CD4-positive, alpha-beta T cell treated with Interleukin-17A for 1 hour (primary cell): Measurements from ENCODE around the gene VPS4B.
A peak's percentile ranks its signal among the peaks of the same experiment; 100 is the strongest.

Experiments
- DNase-seq: peaks from one replicate; pipeline ENCODE4 v3.0.0-alpha.2; 2020

The VPS4B gene

GRCh38 chr18:63427558-63427957, 5.3 kb upstream of the VPS4B start:
- DNase-seq, result no peak

- DNase-seq, result no peak
These were observed 608 bp upstream of the VPS4B start for GRCh38 chr18:63422864-63423304.

GRCh38 chr18:63421514-63421913, 762 bp downstream of the VPS4B start:
- no peak for DNase-seq

- no peak for DNase-seq
These were observed 9.3 kb downstream of the VPS4B start for GRCh38 chr18:63412953-63413352.

DNA sequence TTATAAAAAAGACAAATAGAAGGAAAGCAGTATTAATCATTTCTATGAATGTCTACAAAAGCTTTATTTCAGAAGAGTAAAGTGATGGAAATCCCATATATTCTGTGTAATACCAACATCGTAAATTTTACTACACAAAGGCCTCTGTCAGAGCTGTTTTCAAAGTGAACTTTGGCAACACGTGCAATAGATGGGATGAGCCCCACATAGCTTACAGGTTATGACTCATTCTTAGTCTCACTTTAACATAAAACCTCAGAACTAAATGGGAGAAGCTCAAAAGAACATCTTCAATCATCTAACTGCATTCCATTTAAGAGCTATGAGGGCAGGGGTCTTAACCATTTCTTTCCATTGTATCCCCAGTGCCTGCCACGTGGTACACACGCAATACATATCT, 11.5 kb downstream of the VPS4B start:
- DNase-seq, result no peak

- DNase-seq, result no peak
These were observed 13.0 kb downstream of the VPS4B start for GRCh38 chr18:63409301-63409700.

- no peak for DNase-seq
These were observed 14.5 kb downstream of the VPS4B start for GRCh38 chr18:63407734-63408133.

GRCh38 chr18:63405986-63406385, 16.3 kb downstream of the VPS4B start:
- DNase-seq, result no peak

- no peak for DNase-seq
These were observed 19.8 kb downstream of the VPS4B start for GRCh38 chr18:63402246-63403162.

- no peak for DNase-seq
These were observed 23.0 kb downstream of the VPS4B start for GRCh38 chr18:63399300-63399699.

- no peak for DNase-seq
These were observed 24.9 kb downstream of the VPS4B start for GRCh38 chr18:63397349-63397748.

GRCh38 chr18:63395503-63395902, 26.8 kb downstream of the VPS4B start:
- DNase-seq, result no peak

DNA sequence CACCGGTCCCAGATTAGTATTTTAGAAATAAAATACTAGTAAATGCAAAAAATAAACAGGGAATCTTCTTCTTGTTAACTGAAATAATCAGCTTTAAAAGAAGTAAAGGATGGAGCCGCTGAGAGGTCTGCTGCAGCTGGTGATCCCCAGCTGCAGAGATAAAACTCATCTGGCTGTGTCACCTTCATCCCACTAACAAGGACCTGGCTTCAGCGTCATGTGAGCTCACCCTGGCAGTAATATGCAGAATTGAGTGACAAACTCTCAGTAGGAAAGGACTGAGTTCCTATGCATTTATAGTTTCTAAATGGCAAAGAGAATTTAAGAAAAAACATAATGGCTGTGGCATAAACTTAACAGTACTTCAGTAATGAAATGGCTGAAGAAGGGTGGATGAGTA, 27.3 kb downstream of the VPS4B start:
- DNase-seq, result no peak

DNA sequence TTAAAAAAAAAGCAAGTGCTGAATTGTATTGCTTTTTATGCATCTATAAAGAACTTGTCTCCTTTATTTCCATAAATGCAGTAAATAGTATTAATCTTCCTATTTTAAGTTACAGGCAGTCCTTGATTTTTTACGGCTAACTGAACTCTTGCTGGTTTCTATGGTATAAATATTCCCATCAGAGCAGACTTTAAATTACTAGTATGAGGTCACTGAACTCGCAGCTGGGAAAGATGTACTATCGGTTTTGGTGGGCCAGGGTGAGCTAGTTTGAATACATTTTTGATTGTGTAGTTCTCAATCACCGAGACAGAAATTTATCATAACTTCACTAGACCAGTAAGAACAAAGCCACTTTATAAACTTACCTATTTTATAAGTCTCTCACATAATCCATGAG, 34.4 kb downstream of the VPS4B start:
- DNase-seq, result no peak

DNA sequence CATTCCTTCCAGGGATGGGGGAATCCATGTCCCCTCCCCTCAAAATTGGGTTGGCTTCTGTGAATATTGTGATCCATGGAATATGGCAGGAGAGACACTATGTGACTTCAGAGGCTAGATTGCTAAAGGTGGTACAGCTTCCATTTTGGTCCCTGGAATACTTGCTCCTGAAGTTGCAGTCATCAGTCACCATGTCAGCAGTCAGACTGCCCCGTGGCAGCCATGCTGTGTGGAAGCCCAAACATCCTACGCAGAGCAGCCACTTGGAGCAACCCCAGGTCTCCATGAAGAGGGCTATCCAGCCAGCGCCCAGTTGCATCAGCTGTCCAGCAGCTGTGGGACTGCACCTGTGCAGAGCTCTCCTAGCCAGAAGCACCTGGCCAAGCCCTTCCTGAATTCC, 39.4 kb downstream of the VPS4B start:
- DNase-seq, result no peak

DNA sequence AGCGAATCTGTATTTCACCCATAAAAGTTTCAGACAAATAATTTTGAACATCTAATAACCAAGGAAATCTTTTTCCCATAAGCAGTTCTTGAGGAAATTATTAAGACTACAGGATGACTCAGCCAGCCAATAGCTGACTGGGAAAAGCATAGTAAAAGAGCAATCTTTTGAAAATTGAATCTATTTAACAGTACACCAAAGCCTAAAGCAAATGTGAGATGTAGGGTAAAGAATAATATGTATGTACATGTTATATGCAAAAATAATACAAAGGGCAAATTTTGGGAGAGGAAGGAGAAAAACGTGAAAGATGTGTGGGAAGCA, 42.7 kb downstream of the VPS4B start:
- DNase-seq, result no peak

- DNase-seq, result no peak
These were observed 43.2 kb downstream of the VPS4B start for GRCh38 chr18:63378919-63379638.

DNA sequence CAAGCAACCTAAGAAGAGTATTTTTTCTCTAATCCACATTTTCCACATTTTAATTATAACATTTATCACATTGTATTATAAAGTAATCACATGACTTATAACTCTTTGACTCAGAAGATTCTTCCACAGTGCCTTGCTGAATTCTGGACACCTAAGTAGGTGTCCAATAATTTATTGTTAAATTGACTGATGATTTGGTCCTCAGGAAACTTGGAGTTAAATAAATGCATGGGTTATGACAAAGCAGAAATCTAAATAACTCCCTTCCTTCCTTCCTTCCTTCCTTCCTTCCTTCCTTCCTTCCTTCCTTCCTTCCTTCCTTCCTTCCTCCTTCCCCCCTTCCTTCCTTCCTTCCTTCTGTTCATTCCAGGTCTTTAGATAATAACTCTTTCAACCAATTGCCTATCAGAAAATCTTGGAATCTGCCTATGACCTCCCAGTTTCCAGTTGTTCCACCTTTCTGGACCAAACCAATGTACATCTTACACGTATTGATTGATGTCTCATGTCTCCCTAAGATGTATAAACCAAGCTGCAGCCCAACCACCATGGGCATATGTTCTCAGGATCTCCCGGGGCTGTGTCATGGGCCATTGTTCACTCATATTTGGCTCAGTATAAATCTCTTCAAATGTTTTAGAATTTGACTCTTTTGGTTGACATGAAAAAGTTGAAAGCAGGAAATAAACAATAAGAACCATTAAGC, 44.8 kb downstream of the VPS4B start:
- no peak for DNase-seq

DNA sequence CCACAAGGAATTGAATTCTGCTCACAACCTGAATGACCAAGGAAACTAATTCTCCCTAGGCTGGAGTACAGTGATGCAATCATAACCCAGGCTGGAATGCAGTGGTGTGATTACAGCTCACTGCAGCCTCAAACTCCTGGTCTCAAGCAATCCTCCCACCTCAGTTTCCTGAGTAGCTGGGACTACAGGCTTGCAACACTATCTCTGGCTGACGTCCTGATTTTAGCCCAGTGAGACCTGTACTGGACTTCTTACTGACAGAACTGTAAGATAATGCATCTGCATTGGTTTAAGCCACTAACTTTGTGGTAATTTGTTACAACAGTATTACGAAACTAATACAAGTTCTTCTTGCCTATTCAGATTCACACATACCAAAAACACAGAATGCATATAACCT, 45.7 kb downstream of the VPS4B start:
- no peak for DNase-seq

DNA sequence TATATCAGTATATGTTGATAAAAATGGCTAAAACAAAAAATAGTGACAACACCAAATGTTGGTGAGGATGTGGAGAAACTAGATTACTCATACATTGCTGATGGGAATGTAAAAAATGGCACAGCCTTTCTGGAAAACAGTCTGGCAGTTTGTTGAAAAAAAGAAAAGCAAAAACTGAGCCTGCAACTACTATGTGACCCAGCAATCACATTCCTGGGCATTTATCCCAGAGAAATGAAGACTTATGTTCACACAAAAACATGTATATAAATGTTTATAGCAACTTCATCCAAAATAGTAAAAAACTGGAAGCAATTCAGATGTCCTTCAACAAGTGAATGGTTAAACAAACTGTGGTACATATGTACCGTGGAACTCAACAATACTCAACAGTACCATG, 47.7 kb downstream of the VPS4B start:
- DNase-seq, result no peak

DNA sequence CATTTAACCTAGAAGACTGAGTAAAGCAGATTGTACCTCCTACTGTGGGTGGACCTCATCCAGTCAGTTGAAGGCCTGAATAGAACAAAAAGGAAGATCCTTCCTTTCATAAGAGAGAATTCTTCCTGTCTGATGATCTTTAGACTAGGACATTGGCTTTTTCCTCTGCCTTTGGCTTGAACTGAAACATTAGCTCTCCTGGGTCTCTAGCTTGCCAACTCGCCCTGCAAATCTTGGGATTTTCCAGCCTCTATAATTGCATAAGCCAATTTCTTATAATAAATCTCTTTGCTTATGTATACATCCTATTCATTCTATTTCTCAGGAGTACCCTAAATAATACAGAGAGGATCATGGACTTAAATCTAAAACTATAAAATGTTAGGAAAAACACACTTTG, 49.1 kb downstream of the VPS4B start:
- DNase-seq, result no peak

GRCh38 chr18:63368611-63369010, 53.7 kb downstream of the VPS4B start:
- no peak for DNase-seq

- DNase-seq, result peak; percentile 80
These were observed 55.0 kb downstream of the VPS4B start, which contains the start of gene KDSR for GRCh38 chr18:63367053-63367953. Gene KDSR, minus strand, starts transcription at chr18:63367206. Its CDS starts 88 bp downstream, at chr18:63367118.
